Endothelial cell of umbilical vein (primary cell): ENCODE measurements around the gene CT47A1.
"Not testable (repeated sequence)": the region's sequence is repeated elsewhere in the genome, so short reads cannot be mapped to it uniquely, and the experiment has no call there.

ENCODE experiments used
- CTCF ChIP-seq, 2 donors: IDR thresholded peaks; 1 replicate in 1 of 2; 2 replicates in 1 of 2; pipeline ENCODE4 v1.5.1; 2011; ENCODE audit warnings: low read length in 2 of 2, mild to moderate bottlenecking in 2 of 2, moderate library complexity in 2 of 2, control low read depth in 1 of 2, inconsistent platforms in 1 of 2, low read depth in 1 of 2; ENCODE audit not compliant: insufficient read depth in 1 of 2; ENCODE audit errors: extremely low read depth in 1 of 2
- EZH2 ChIP-seq: IDR thresholded peaks from 2 replicates; pipeline ENCODE4 v1.6.1; 2012; ENCODE audit warnings: borderline replicate concordance, low read depth, mild to moderate bottlenecking, moderate library complexity, low read length, inconsistent platforms; ENCODE audit not compliant: severe bottlenecking
- FOS ChIP-seq: IDR thresholded peaks from 2 replicates; pipeline ENCODE4 v1.6.1; 2011; ENCODE audit warnings: mild to moderate bottlenecking, low read length, moderate library complexity, borderline replicate concordance; ENCODE audit not compliant: insufficient read depth
- JUN ChIP-seq: IDR thresholded peaks from 2 replicates; pipeline ENCODE4 v1.6.1; 2011; ENCODE audit warnings: borderline replicate concordance, low read depth; ENCODE audit not compliant: insufficient read length, insufficient read depth
- MAX ChIP-seq: IDR thresholded peaks from 2 replicates; pipeline ENCODE4 v1.6.1; 2011; ENCODE audit not compliant: insufficient read depth, insufficient read length
- MYC ChIP-seq: IDR thresholded peaks from one replicate; pipeline ENCODE4 v1.6.1; 2011; ENCODE audit warnings: mild to moderate bottlenecking, low read depth, low read length
- POLR2A ChIP-seq: IDR thresholded peaks from 2 replicates; pipeline ENCODE4 v1.6.1; 2012; ENCODE audit warnings: low read depth, mild to moderate bottlenecking, control low read depth, low read length
- POLR2AphosphoS5 ChIP-seq: IDR thresholded peaks from 2 replicates; pipeline ENCODE4 v1.6.1; 2012; ENCODE audit warnings: low read depth, mild to moderate bottlenecking, control low read depth, low read length, moderate library complexity; ENCODE audit not compliant: insufficient read depth

GRCh38 chrX:120956500-120956899, 29.1 kb downstream of the CT47A1 start, which contains the start of gene CT47A7:
- not testable (repeated sequence) for TF ChIP-seq POLR2AphosphoS5; CTCF (IDR thresholded peaks at IDR 0.05; ENCODE audit: extremely low read depth in 1 of 2, insufficient read depth in 1 of 2, low read depth in 1 of 2, low read length in 2 of 2); POLR2A; EZH2; MAX; FOS; MYC; JUN
